Measurements from ENCODE around the gene NUDCD3. TPM values are rescaled to one million over a fixed set of nuclear protein-coding genes. Genes with fewer than 3 reads are reported as not detected.

NUDCD3 gene
- total RNA-seq, 1 experiment from 2014 or later: 117 TPM

DNA sequence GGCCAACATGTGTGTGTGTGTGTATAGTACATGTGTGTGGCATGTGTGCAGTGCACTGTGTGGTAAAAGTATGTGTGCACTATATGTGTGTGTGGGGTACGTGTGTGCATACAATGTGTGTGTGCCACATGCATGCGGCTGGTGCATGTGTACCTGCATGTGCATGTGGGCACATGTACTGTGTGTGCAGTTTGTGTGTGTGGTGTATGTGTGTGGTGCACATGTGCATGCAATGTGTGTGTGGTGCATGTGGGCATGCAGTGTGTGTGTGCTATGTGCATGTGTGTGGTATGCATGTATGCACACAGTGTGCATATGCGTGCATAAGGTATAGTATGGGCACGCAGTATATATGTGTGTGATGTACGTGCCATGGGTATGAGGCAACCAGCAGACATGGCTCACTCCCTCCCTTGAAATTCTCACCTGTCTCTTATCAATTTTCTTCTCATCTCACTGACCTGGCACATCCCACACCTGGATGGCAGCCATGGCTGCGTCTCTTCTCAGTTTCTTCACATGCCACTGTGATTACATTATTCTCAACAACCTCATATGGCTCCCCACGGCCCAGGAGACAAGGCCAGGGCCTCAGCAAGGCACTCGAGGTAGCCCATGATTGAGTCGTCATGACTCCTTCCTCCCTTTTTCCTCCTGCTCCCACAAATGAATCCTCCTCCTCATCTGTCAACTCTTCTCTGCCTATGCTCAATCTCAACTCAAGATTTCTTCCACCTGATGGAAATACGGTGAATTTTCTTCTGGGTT, 57.0 kb downstream of the NUDCD3 start:
- ATAC-seq: no peak
- intact Hi-C loops (cut with micrococcal nuclease; ENCODE audit: unreplicated experiment): no loop called here
- in situ Hi-C loops (cut with HindIII; ENCODE audit: low pct_unique_long_range_greater_than_20kb, low sequenced_read_pairs): no loop called here
- Histone ChIP-seq H3K4me3 (ENCODE audit: low read depth in 2 of 2, low read length in 2 of 2) (no peak overlapping the region), H3K9me3 (ENCODE audit: control insufficient read depth, insufficient read depth, low read depth, low read length) (no peaks in the 10 kb centered on the region), H3K27ac (ENCODE audit: low read length) (no peak overlapping the region), H3K4me1 (ENCODE audit: control insufficient read depth, insufficient read depth, low read length) (no peaks in the 10 kb centered on the region), H3K36me3 (ENCODE audit: control insufficient read depth, insufficient read depth, low read length) (no peaks in the 10 kb centered on the region), H3K27me3 (ENCODE audit: control insufficient read depth, insufficient read depth, low read length) (no peaks in the 10 kb centered on the region)
- ChIA-PET CTCF (interaction anchor here (0.9 kb wide), 1 partner anchor 192 kb away, joined by 3 read pairs; no protein-coding TSS in a partner anchor), POLR2A (no interaction called here)
- BruUV-seq (replicated peaks): no TSS peak
- DNase-seq (ENCODE audit: low read depth, low spot score): no peak
- no peak for TF ChIP-seq SIN3A (IDR thresholded peaks at IDR 0.05; ENCODE audit: borderline replicate concordance, insufficient read depth, low read depth, low read length)
- TF ChIP-seq TCF7L2 (IDR thresholded peaks at IDR 0.05; ENCODE audit: low read depth, low read length): no peak
- TF ChIP-seq, protein P1, sequence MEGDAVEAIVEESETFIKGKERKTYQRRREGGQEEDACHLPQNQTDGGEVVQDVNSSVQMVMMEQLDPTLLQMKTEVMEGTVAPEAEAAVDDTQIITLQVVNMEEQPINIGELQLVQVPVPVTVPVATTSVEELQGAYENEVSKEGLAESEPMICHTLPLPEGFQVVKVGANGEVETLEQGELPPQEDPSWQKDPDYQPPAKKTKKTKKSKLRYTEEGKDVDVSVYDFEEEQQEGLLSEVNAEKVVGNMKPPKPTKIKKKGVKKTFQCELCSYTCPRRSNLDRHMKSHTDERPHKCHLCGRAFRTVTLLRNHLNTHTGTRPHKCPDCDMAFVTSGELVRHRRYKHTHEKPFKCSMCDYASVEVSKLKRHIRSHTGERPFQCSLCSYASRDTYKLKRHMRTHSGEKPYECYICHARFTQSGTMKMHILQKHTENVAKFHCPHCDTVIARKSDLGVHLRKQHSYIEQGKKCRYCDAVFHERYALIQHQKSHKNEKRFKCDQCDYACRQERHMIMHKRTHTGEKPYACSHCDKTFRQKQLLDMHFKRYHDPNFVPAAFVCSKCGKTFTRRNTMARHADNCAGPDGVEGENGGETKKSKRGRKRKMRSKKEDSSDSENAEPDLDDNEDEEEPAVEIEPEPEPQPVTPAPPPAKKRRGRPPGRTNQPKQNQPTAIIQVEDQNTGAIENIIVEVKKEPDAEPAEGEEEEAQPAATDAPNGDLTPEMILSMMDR (IDR thresholded peaks at IDR 0.05): no peak
- TF ChIP-seq POLR2AphosphoS5 (IDR thresholded peaks at IDR 0.05; ENCODE audit: low read depth, low read length): no peak
- TF ChIP-seq, protein P2, sequence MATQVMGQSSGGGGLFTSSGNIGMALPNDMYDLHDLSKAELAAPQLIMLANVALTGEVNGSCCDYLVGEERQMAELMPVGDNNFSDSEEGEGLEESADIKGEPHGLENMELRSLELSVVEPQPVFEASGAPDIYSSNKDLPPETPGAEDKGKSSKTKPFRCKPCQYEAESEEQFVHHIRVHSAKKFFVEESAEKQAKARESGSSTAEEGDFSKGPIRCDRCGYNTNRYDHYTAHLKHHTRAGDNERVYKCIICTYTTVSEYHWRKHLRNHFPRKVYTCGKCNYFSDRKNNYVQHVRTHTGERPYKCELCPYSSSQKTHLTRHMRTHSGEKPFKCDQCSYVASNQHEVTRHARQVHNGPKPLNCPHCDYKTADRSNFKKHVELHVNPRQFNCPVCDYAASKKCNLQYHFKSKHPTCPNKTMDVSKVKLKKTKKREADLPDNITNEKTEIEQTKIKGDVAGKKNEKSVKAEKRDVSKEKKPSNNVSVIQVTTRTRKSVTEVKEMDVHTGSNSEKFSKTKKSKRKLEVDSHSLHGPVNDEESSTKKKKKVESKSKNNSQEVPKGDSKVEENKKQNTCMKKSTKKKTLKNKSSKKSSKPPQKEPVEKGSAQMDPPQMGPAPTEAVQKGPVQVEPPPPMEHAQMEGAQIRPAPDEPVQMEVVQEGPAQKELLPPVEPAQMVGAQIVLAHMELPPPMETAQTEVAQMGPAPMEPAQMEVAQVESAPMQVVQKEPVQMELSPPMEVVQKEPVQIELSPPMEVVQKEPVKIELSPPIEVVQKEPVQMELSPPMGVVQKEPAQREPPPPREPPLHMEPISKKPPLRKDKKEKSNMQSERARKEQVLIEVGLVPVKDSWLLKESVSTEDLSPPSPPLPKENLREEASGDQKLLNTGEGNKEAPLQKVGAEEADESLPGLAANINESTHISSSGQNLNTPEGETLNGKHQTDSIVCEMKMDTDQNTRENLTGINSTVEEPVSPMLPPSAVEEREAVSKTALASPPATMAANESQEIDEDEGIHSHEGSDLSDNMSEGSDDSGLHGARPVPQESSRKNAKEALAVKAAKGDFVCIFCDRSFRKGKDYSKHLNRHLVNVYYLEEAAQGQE (IDR thresholded peaks at IDR 0.05; ENCODE audit: insufficient read depth in 1 of 2, low read depth in 2 of 2, low read length in 1 of 2): no peak

DNA sequence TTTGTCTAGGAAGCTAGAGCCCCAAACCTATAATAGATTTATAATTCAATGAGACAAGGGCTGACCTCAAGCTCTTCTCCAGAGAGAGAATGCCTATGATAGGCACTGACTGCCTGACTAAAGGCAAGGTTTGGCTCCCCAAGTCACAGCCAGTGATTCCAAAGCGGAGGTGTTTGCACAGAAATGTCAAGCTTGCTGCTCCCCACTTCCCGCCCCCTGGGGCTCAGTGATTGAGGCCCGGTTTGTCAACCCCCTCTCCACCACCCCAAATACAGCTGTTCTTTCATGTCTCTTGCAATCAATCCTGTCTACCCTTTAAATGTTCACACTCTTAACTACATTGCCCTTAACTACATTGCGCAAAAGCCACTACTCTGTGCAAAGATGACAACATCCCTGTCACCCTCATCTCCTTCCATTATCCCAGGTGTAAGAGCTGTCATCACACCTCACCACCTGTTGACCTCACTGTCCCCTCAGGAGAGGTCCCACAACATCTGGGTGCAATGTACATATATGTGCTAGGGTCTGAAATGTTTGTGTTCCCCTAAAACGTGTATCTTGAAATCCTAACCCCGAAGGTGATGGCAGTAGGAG, 58.0 kb downstream of the NUDCD3 start:
- no peaks in the 10 kb centered on the region for H3K4me1 ChIP-seq (ENCODE audit: control insufficient read depth, insufficient read depth, low read length)
- in situ Hi-C loops (cut with HindIII; ENCODE audit: low pct_unique_long_range_greater_than_20kb, low sequenced_read_pairs): no loop called here
- no peaks in the 10 kb centered on the region for H3K27me3 ChIP-seq (ENCODE audit: control insufficient read depth, insufficient read depth, low read length)
- POLR2A ChIA-PET: no interaction called here
- H3K27ac ChIP-seq (ENCODE audit: low read length): no peak overlapping the region
- H3K9me3 ChIP-seq (ENCODE audit: control insufficient read depth, insufficient read depth, low read depth, low read length): no peaks in the 10 kb centered on the region
- H3K36me3 ChIP-seq (ENCODE audit: control insufficient read depth, insufficient read depth, low read length): 0 out of 2 replicates have a peak, but pooled peaks cover under 1% of the 10 kb centered on the region
- no peak for ATAC-seq
- no TSS peak for BruUV-seq (replicated peaks)
- DNase-seq (ENCODE audit: low read depth, low spot score): no peak
- H3K4me3 ChIP-seq (ENCODE audit: low read depth in 2 of 2, low read length in 2 of 2): no peak overlapping the region
- CTCF ChIA-PET: interaction anchor here (0.9 kb wide), 1 partner anchor 191 kb away, joined by 3 read pairs; no protein-coding TSS in a partner anchor
- TF ChIP-seq TCF7L2 (IDR thresholded peaks at IDR 0.05; ENCODE audit: low read depth, low read length): no peak
- no peak for TF ChIP-seq POLR2AphosphoS5 (IDR thresholded peaks at IDR 0.05; ENCODE audit: low read depth, low read length)
- TF ChIP-seq SIN3A (IDR thresholded peaks at IDR 0.05; ENCODE audit: borderline replicate concordance, insufficient read depth, low read depth, low read length): no peak
- TF ChIP-seq, protein P2 (IDR thresholded peaks at IDR 0.05; ENCODE audit: insufficient read depth in 1 of 2, low read depth in 2 of 2, low read length in 1 of 2): no peak
- TF ChIP-seq, protein P1 (IDR thresholded peaks at IDR 0.05): no peak
- intact Hi-C loops (cut with micrococcal nuclease; ENCODE audit: unreplicated experiment): no loop called here
